NCI-H2196 treated with DMSO at 0.1 percent for 48 hours (cell line): Measurements from ENCODE around the gene HMGN4.
A peak's percentile ranks its signal among the peaks of the same experiment; 100 is the strongest.
"Not testable (repeated sequence)": the region's sequence is repeated elsewhere in the genome, so short reads cannot be mapped to it uniquely, and the experiment has no call there.

ENCODE experiments used
- DNase-seq: peaks from one replicate; lab custom pipeline; 2025; ENCODE audit not compliant: unreplicated experiment; lab: John Stamatoyannopoulos, UW

Gene HMGN4

GRCh38 chr6:26537846-26538571, at the start of gene HMGN4:
HMGN4 (plus strand) TSS chr6:26538366; CDS start chr6:26545207, 6,841 bp downstream.
- peak; percentile 70 for DNase-seq

GRCh38 chr6:26489996-26490964, 47.9 kb upstream of the HMGN4 start:
- DNase-seq: no peak

GRCh38 chr6:26491604-26492003, 46.6 kb upstream of the HMGN4 start:
- no peak for DNase-seq

- no peak for DNase-seq
Observed at GRCh38 chr6:26493258-26493657, 44.9 kb upstream of the HMGN4 start.

GRCh38 chr6:26494117-26494516, 44.0 kb upstream of the HMGN4 start:
- DNase-seq: no peak

GRCh38 chr6:26495281-26495680, 42.9 kb upstream of the HMGN4 start:
- no peak for DNase-seq

- no peak for DNase-seq
Observed at GRCh38 chr6:26497610-26498009, 40.6 kb upstream of the HMGN4 start.

GRCh38 chr6:26500102-26500501, 38.1 kb upstream of the HMGN4 start, which contains the start of gene BTN1A1:
BTN1A1 (plus strand) TSS chr6:26500303; CDS start chr6:26501287, 984 bp downstream.
- no peak for DNase-seq

- no peak for DNase-seq
Observed at GRCh38 chr6:26501482-26501986, 36.6 kb upstream of the HMGN4 start.

GRCh38 chr6:26502165-26502564, 36.0 kb upstream of the HMGN4 start:
- no peak for DNase-seq

GRCh38 chr6:26502626-26503025, 35.5 kb upstream of the HMGN4 start:
- DNase-seq: no peak

GRCh38 chr6:26507658-26508057, 30.5 kb upstream of the HMGN4 start:
- DNase-seq: no peak

GRCh38 chr6:26511033-26511432, 27.1 kb upstream of the HMGN4 start:
- not testable (repeated sequence) for DNase-seq

GRCh38 chr6:26514984-26515383, 23.2 kb upstream of the HMGN4 start:
- no peak for DNase-seq

- DNase-seq: no peak
Observed at GRCh38 chr6:26516481-26517427, 21.4 kb upstream of the HMGN4 start.

- DNase-seq: no peak
Observed at GRCh38 chr6:26519359-26519758, 18.8 kb upstream of the HMGN4 start.

GRCh38 chr6:26520237-26520849, 17.8 kb upstream of the HMGN4 start:
- no peak for DNase-seq

- DNase-seq: peak; percentile 58
Observed at GRCh38 chr6:26520850-26521599, 17.1 kb upstream of the HMGN4 start.

GRCh38 chr6:26521600-26522391, 16.4 kb upstream of the HMGN4 start:
- no peak for DNase-seq
